ENCODE results near the gene LIMK1.
"Not testable (repeated sequence)": the region's sequence is repeated elsewhere in the genome, so short reads cannot be mapped to it uniquely, and the experiment has no call there.

LIMK1 gene

DNA sequence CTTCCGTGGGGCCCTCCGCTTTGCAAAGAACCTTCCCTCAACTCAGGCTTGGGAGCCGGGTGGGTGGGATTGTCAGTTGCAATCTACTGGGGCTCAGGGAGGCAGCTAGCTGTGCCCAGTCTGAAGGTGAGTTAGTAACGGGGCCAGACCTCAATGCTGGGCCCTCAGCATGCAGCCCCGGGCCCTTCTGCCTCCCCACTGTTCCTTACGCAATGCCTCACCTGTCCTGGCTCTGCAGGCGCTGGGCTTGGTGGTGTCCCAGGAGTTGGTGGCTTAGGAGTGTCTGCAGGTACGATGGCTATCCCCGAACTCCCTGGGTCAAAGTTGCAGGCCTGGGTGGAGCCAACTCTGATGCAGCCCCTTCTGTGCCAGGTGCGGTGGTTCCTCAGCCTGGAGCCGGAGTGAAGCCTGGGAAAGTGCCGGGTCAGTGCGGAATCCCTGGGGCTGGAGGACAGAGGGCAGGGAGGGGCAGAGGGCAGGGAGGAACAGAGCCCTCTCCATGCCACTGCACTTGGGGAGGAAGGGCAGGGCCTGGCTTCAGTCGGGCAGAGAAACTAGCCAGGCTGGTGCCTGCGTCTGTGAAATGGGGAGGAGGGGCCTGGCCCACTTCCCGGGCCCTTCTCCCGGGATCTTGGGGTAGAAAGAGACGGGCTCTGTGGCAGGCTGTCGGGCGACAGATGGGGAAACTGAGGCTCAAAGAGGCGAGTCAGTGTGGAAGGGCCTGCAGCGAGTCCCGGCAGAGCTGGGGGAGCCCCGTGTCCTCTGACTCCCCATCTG, 40.7 kb upstream of the LIMK1 start:
- no peaks in the 10 kb centered on the region for H3K27me3 ChIP-seq (ENCODE audit: insufficient read depth, low read length, poor library complexity)
- no peak overlapping the region for H3K4me2 ChIP-seq (ENCODE audit: insufficient read depth, low read length)
- H3K9ac ChIP-seq (ENCODE audit: low read depth, low read length), result no peak overlapping the region

DNA sequence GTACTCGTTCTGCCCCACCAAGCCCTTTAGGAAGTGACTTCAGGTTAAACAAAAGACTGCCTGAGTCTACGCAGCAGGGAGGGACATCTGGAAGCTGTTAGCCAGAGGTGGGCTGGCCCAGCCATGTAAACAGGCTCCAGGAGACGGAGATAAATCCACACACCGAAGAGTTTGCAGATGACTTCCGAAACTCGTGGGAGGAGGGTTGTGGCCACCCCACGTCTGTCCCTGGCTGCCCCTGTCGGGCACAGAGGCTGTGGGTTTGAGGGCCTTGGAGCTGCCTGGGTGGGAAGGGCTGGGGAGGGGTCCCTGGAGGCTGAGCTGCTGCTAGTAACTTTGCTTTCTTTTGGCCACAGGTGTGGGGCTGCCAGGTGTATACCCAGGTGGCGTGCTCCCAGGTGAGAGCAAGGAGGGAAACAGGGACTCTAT, 40.1 kb upstream of the LIMK1 start:
- Histone ChIP-seq H4K20me1 (ENCODE audit: insufficient read depth, low read length) (no peaks in the 10 kb centered on the region; the same call in 1 of the 2 replicates), H3K9me3 (ENCODE audit: insufficient read depth, low read length, severe bottlenecking) (no peaks in the 10 kb centered on the region), H3K36me3 (ENCODE audit: insufficient read depth, low read length) (no peaks in the 10 kb centered on the region), H3K9ac (ENCODE audit: low read depth, low read length) (no peak overlapping the region), H3K4me2 (ENCODE audit: insufficient read depth, low read length) (no peak overlapping the region), H3K4me1 (ENCODE audit: insufficient read depth, low read length) (no peaks in the 10 kb centered on the region), H3K4me3 (ENCODE audit: low read depth in 1 of 2, low read length in 2 of 2) (no peak overlapping the region), H2AFZ (ENCODE audit: low read depth, low read length) (no peak overlapping the region), H3K79me2 (ENCODE audit: insufficient read depth, low read length) (no peaks in the 10 kb centered on the region), H3K27me3 (ENCODE audit: insufficient read depth, low read length, poor library complexity) (no peaks in the 10 kb centered on the region), H3K27ac (ENCODE audit: low read length) (no peak overlapping the region)
- no peak for TF ChIP-seq EZH2 (IDR thresholded peaks at IDR 0.05; ENCODE audit: borderline replicate concordance, low read depth, low read length, severe bottlenecking)
- ATAC-seq (ENCODE audit: insufficient read depth, low read depth), result no peak
- DNase-seq, result no peak

More for the DNA sequence above, 40.7 kb upstream of the LIMK1 start:
- H3K4me1 ChIP-seq (ENCODE audit: insufficient read depth, low read length), result no peaks in the 10 kb centered on the region
- H3K27ac ChIP-seq (ENCODE audit: low read length), result no peak overlapping the region
- DNase-seq (no peak), ATAC-seq (ENCODE audit: insufficient read depth, low read depth) (no peak)
- H3K4me3 ChIP-seq (ENCODE audit: low read depth in 1 of 2, low read length in 2 of 2), result no peak overlapping the region
- no peaks in the 10 kb centered on the region for H3K9me3 ChIP-seq (ENCODE audit: insufficient read depth, low read length, severe bottlenecking)
- H2AFZ ChIP-seq (ENCODE audit: low read depth, low read length), result no peak overlapping the region
- no peaks in the 10 kb centered on the region for H3K79me2 ChIP-seq (ENCODE audit: insufficient read depth, low read length)
- H4K20me1 ChIP-seq (ENCODE audit: insufficient read depth, low read length), result no peaks in the 10 kb centered on the region; the same call in 1 of the 2 replicates
- no peak for TF ChIP-seq EZH2 (IDR thresholded peaks at IDR 0.05; ENCODE audit: borderline replicate concordance, low read depth, low read length, severe bottlenecking)
- TF ChIP-seq, protein P1, sequence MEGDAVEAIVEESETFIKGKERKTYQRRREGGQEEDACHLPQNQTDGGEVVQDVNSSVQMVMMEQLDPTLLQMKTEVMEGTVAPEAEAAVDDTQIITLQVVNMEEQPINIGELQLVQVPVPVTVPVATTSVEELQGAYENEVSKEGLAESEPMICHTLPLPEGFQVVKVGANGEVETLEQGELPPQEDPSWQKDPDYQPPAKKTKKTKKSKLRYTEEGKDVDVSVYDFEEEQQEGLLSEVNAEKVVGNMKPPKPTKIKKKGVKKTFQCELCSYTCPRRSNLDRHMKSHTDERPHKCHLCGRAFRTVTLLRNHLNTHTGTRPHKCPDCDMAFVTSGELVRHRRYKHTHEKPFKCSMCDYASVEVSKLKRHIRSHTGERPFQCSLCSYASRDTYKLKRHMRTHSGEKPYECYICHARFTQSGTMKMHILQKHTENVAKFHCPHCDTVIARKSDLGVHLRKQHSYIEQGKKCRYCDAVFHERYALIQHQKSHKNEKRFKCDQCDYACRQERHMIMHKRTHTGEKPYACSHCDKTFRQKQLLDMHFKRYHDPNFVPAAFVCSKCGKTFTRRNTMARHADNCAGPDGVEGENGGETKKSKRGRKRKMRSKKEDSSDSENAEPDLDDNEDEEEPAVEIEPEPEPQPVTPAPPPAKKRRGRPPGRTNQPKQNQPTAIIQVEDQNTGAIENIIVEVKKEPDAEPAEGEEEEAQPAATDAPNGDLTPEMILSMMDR (IDR thresholded peaks at IDR 0.05; ENCODE audit: borderline replicate concordance, extremely low read depth, low read length, poor library complexity, severe bottlenecking), result no peak
- H3K36me3 ChIP-seq (ENCODE audit: insufficient read depth, low read length), result no peaks in the 10 kb centered on the region

DNA sequence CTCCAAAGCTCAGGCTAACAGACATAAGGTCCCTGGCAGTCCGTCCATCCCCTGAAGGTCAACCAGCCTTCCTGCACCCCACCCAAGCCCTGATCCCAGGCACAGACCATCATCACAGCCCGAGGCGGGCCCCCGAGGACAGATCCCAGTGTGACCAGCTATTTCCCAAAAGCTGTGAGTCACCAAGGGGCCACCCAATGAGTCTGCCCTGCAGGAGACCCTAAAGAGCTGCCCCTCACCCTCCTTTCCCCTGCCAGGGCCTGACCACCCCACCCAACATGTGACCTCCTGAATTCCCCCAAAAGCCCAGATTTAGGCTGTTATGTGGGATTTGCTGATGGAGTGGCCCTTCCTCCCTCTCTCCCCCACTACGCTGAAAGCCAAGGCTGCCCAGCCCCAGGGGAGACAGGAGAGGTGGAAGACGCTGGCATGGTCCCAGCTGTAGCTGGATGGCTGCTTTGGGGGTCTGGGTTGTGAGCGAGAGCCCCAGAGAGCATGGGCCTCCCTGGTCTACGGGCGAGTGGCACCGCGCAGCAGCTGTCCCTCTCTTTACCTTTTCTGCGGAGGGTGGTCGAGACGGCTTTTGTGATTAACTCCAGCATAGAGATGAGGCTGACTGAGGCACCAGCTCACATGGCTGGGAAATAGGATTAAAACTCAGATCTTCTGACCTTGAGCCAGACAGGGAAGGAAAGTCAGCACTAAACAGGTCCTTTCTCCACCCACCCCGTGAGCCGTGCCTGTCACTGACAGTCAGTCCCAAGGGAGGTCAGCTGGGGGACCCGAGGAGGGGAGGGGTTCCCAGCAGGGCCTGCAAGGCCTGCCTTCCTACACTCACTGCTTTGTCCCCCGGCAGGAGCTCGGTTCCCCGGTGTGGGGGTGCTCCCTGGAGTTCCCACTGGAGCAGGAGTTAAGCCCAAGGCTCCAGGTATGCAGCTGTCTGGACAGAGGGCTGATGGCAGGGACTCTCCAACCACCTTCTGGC, 38.9 kb upstream of the LIMK1 start:
- Histone ChIP-seq H3K9me3 (ENCODE audit: insufficient read depth, low read length, severe bottlenecking) (no peaks in the 10 kb centered on the region), H3K27me3 (ENCODE audit: insufficient read depth, low read length, poor library complexity) (no peaks in the 10 kb centered on the region), H4K20me1 (ENCODE audit: insufficient read depth, low read length) (no peaks in the 10 kb centered on the region; the same call in 1 of the 2 replicates), H3K79me2 (ENCODE audit: insufficient read depth, low read length) (no peaks in the 10 kb centered on the region), H2AFZ (ENCODE audit: low read depth, low read length) (no peak overlapping the region), H3K27ac (ENCODE audit: low read length) (no peak overlapping the region), H3K4me1 (ENCODE audit: insufficient read depth, low read length) (no peaks in the 10 kb centered on the region), H3K4me3 (ENCODE audit: low read depth in 1 of 2, low read length in 2 of 2) (no peak overlapping the region), H3K4me2 (ENCODE audit: insufficient read depth, low read length) (no peak overlapping the region), H3K9ac (ENCODE audit: low read depth, low read length) (no peak overlapping the region), H3K36me3 (ENCODE audit: insufficient read depth, low read length) (no peaks in the 10 kb centered on the region)
- no peak for ATAC-seq (ENCODE audit: insufficient read depth, low read depth)
- TF ChIP-seq, protein P1 (IDR thresholded peaks at IDR 0.05; ENCODE audit: borderline replicate concordance, extremely low read depth, low read length, poor library complexity, severe bottlenecking), result no peak
- TF ChIP-seq EZH2 (IDR thresholded peaks at IDR 0.05; ENCODE audit: borderline replicate concordance, low read depth, low read length, severe bottlenecking), result no peak
- no peak for DNase-seq

DNA sequence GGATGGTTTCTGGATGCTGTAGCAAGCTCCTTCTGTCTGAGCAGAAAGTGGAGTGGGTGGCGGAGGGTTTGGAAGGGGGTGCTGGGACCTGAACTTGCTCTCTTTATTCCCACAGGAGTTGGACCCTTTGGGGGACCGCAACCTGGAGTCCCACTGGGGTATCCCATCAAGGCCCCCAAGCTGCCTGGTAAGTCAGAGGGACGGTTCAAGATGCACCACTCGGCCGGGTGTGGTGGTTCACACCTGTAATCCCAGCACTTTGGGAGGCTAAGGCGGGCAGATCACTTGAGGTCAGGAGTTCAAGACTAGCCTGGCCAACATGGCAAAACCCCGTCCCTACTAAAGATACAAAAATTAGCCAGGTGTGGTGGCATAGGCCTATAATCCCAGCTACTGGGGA, 37.0 kb upstream of the LIMK1 start:
- not testable (repeated sequence) for DNase-seq; H2AFZ ChIP-seq (ENCODE audit: low read depth, low read length); H3K79me2 ChIP-seq (ENCODE audit: insufficient read depth, low read length); H3K36me3 ChIP-seq (ENCODE audit: insufficient read depth, low read length); H3K27ac ChIP-seq (ENCODE audit: low read length); H3K9ac ChIP-seq (ENCODE audit: low read depth, low read length); ATAC-seq (ENCODE audit: insufficient read depth, low read depth); H3K27me3 ChIP-seq (ENCODE audit: insufficient read depth, low read length, poor library complexity); H3K9me3 ChIP-seq (ENCODE audit: insufficient read depth, low read length, severe bottlenecking); H3K4me2 ChIP-seq (ENCODE audit: insufficient read depth, low read length); H3K4me1 ChIP-seq (ENCODE audit: insufficient read depth, low read length); H3K4me3 ChIP-seq (ENCODE audit: low read depth in 1 of 2, low read length in 2 of 2); H4K20me1 ChIP-seq (ENCODE audit: insufficient read depth, low read length)

All from DND-41 (cell line).